Measurements from ENCODE around the gene FRMPD4.

The FRMPD4 gene

DNA sequence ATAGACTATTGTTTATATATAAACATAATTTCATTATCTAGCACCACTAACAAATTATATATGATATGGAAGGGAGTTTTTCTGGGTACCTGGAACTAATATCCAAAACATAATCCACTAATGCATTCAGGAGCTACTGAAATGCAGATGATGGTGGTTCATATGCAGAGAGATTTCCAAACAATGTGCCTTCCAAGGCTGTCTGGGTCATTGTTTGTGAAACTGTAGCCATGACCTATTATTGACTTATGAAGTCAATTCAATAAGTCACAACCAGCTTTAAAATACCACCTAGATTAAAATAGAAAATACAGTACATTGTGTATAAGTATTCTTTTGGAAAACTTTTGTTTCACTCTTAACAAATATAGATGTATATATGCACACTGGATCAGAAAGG, 415.9 kb downstream of the FRMPD4 start:
- DNase-seq: no peak

DNA sequence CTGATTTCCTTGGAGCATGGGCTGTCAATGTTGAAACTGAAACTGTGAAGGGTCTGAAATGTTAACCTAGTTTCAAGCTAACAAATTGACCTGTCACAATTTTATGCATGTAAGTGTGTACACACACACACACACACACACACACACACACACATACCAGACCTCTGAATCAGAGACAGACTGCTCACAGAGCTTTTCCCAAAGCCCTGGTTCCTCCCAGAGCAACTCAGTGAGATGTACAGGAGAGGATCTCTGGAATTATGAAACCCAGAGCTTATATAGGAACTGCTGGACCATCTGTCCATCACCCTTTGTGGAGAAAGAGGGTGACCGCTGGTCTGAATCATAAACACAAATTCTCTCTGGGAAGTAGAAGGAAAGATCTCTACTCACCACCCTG, 424.8 kb downstream of the FRMPD4 start:
- no peak for DNase-seq

DNA sequence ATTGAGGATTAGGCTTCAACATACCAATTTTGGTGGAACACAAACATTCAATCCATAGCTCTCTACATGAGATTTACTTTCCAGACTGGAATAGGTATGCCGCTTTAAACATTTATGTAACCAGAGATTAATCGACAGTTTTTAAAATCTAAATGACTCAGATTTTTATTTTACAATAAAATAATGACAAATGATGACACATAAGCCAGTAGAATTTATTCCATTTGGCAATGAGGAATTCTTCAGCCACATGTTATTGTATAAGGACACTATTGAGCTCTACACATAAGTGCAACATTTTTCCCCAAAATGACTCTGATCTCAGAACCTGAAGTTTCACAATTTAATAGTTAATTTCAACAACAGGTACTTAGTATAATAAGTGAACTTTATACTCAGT, 425.9 kb downstream of the FRMPD4 start:
- no peak for DNase-seq

DNA sequence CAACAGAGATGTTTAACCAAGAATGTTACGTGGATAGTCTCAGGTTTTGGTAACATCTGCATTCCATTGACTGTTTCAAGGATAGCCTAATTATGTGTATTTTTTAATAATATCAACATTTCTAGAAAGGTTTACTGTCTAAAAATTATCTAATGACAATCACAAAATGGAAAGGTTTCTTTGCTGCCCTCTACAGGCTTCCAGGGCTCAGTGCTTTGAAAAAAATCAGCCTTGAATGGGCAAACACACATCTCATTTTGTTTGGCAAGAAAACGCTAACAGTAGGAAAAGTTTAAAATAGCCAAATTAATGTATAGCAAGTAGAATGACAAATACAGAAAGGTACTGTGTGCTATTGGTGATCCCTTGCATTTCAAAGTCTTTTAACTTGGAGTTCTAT, 429.6 kb downstream of the FRMPD4 start:
- no peak for DNase-seq

DNA sequence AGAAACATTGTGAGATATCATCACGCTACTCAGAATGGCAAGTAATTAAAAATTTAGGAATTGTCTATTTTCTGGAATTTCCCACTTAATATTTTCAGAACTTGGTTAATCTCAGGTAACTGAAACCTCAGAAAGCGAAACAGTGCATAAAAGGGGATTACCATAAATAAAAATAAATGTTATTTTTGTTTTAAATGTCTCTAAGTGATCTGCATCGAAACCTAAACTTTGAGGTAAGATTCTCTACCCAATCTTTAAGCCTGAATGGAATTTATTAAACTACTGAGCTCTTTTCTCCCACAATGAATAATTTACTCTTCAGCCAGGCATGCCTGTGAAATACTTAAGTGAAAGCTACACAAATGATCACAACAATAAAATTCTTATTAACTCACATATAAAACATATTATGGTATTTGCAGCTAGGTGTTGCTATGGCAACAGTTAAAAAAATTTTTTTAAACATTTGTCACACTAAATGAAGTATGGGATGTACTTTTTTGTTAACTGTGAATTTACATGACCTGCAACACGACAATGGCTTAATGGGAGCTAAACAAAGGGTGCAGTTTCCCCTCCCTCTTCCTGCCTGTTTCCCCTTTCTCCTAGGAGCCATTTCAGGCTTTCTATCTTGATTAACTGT, 432.7 kb downstream of the FRMPD4 start:
- no peak for DNase-seq

DNA sequence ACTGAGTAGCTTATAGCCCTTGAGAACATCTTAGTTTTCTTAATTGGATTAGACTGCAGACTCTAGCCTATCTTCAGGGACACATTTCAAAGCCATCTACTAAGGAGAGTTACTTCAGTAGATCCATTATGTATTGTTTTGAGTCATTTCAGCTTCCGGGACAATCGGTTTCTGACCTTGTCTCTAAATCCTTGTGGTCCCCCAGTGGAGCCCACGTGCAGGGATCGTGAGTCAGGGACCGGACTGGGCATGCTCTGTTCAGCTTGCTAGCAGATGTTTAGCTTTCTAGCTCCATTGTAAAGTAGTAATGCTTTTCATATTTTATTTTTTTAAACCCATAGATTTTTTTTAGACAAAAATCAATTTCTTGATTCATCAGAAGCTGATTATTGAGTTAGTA, 441.0 kb downstream of the FRMPD4 start:
- DNase-seq: no peak

DNA sequence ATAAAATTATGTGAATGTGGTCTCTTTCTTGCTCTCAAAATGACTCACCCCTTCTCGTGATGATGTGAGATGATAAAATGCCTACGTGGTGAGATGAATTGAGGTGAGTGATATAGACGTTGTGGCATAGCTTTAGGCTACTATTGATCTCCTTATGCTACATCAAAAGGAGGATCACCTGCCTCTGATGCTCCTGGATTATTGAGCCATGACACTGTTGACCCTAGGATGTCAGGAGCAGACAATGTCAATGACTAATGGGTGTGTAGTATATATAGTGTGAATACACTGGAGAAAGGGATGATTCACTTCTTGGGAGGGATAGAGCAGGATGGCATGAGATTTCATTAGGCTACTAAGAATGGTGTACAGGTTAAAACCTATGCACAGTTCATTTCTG, 442.3 kb downstream of the FRMPD4 start:
- DNase-seq: no peak

DNA sequence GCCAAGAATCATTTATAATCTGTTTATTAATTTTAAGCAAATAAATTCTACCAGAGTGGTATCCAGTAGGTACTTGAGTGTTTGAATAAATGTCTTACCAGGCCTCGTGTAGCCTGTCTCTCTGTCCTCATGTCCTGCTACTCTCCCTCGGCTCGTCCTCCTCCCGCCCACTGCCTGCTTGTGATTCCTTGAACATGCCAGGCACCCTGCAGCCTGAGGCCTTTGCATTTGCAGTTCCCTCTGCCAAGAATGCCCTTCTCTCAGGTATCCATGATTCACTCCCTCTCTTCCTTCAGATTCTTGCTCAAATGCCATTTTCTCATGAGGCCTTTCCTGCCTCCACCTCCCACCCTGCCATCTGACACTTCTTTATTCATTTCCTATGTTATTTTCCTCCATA, 443.3 kb downstream of the FRMPD4 start:
- no peak for DNase-seq

DNA sequence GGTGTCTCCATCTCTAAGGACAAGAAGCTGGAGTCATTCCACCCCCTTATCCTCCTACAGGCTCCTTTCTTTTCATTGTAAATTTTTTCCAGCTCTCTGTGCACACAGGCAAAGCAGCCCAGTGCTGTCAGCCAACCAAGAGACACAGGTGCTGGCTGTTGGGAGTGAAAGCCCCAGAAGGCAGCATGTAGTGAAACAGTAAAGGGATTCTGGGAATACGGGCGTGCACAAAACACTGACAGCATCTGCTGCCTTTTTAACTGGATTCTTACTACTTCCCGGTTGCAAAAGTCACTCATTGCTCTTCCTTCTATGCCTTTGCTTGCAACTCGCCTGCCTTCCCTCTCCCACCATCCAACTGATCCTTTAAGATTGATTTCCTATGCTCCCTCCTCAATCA, 444.4 kb downstream of the FRMPD4 start:
- DNase-seq: no peak

DNA sequence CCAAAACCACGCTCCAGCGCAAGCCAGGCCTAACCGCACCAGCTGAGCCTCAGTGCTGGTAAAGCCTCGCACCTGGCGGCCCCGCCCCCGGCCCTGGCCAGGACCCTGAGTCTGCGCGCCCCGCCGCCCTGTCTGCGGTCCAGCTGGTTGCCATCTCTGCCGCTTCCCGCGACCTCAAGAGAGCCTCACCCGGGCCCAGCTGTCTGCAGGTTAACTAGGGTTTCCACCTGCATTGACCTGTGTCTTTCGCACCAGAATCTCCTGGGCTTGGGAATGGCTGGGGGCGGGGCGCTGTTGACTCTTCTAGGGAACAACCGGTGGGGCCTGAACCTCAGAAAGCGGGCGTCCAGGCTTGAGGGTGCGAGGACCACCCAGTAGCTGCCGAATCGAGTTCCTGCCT, 445.3 kb downstream of the FRMPD4 start:
- DNase-seq: no peak

DNA sequence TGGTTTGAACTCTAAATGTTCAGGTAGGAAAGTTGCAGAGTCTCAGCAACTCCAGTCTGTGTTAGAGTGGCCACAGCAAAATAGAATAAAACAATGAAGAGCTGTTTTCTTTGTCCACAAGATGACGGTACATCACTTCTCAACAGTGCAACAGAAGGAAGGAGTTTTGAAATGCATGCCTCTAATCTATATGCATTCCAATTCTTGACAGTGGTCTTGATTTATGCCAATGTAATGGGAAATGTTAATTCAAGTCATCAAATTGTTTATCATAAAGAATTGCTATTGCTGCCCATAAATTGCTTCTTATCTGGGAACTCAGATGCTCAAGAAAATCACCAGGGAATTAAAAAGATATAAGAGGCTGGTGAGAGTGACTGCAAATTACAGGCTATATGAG, 457.4 kb downstream of the FRMPD4 start:
- no peak for DNase-seq

DNA sequence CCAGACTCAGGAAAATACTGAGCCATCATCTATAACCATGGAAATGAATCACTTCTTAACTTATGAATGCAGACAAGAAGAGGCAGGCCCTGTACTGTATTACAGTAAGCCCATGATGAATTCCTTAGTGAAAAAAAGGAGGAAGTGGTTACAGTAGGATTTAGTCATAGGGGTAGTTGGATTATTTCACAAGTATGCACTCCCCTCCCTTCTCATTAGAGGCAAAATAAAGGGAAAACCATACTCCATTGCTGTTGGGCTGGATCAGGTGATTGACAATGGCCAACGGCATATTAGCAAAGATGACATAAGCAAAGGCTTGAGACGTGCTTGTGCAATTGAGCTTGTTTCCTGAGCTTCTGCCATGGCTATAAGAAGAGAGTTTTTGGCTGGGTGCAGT, 471.8 kb downstream of the FRMPD4 start:
- DNase-seq: no peak

DNA sequence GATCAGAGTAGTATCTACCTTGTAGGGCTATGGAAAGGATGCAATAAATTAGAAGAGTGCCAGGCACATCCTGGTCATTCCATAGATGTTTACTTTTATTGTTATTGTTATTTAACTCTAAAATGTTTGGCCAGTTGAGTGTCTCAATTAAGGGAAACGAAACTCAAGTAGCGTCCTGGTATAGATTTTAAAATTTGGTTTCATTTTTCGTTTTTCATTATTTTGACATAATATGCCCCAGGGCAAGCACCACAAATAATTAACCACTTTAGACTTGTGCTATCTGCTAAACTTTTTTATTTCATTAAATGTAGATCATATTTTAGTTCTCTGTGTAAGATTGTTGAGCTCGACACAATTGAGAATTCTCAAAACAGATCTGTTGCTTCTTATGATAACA, 473.2 kb downstream of the FRMPD4 start:
- DNase-seq: no peak

DNA sequence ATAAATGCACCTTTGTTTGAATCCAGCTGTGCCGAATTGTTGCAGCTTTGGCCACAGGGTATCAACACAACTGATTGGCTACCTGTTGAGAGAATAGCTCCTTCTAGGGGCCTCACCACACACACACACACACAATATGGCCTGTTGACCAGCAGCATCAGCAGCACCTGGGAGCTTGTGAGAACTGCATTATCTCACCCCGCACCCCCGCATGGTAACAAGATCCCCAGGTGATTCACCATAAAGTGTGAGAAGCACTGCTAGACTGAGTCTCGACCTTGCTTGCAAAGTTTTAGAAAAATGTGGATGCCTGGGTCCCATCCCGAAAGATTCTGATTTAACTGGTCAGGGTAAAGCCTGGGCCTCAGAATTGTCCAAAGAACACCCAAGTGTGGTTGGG, 476.0 kb downstream of the FRMPD4 start:
- DNase-seq: no peak

DNA sequence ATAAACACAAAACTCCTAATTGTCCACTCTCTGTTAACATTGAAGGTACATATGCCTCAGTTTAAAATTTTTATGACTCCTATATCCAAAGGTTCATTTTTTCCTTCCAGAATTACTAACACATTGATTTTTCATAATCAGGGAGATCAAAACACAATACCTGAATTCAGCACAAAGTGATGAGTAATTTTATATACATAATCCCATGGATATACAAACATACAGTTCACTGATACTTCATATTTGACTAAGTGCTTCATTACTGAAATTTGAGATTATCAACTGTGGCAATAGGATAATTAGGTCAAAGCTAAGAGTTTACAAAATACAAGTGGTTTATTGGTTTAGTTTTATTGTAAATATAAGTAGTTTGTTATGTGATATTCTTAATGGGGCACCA, 476.8 kb downstream of the FRMPD4 start:
- DNase-seq: no peak

DNA sequence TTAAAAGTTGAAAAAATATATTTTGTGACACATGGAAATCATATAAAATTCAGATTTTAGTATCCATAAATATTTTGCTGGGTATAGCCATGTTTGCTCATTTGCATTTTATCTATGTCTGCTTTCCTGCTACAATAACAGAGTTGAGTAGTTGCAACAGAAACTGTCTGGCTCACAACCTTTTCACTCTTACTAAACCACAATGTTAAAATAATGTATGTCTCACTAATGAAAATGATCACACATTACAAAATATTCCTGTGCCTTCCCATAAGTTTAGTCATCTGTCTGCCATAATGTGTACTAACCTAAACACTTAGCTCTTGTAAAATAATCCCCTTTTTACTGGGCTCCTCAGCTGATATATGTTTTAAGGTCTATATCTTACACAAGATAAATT, 479.0 kb downstream of the FRMPD4 start:
- DNase-seq: no peak

DNA sequence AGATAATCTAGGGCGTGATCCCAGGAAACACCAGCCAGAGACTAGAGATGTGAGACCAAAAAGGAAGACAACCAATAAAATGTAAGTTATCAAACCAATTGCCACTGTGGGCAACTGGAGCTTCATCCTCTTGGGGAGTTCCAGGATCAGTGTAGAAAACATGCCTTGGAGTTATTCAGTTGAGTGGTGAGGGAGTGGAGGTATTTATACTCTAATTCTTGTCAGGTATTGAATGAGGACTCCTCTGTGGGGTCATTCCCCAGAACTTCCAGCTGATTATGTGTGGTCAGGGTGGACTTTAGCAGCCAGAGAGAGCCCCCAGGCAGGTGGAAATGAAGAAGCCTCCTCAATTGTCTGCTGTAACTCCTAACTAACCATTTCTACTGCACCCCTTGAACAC, 509.0 kb downstream of the FRMPD4 start:
- no peak for DNase-seq

DNA sequence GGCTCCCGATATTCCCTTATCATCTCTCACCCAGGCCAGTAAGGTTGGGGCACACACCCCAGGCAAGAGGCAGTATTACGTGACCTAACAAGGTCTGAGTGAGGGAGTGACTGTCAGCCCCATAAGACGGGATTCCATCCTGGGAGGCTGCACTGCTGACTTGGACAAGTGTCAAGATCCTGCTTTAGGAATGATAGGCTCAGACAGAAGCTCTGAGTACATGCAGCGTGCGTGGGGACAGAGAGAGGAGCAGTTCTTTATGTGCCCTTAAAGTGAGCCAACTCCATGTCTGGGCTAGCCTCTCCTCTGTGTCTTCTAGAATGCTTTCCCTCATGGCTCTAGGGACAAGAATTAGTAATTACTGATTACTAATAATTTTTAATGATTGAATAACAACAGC, 510.7 kb downstream of the FRMPD4 start:
- no peak for DNase-seq

DNA sequence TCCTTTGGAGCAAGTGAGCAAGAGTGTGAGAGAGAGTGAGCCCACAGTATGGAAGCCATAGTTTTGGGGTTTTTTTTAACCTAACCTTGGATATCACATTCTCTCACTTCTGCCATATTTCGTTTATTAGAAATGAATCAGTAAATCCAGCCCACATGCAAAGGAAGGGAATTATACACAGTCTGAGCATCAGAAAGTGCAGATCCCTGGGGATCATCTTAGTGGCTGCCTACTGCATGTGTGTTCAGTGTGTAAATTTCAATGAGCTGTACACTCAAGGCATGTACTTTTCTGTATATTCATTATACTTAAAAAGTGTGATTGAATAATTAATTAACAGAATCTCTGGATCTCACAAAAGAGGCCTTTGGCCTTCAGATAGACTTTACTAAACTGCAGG, 519.2 kb downstream of the FRMPD4 start:
- no peak for DNase-seq

DNA sequence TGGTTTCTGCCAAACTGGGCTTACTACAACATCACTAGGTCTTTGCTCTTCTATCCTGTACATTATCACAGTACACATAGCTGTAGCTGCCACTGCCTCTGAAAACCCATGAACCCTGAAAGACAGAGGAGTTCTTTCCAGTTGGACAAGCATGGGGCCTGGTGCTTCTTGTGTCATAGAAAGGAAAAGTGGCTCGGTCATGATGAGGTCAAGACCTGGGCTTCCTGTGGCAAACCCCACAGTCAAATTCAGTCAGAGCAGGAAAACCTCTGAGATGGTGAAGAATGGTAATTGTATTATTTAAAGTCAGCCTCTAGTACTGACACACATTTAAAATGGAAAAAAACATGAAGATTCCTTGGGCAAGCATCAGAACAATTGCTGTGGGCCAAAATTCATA, 519.6 kb downstream of the FRMPD4 start:
- DNase-seq: no peak

DNA sequence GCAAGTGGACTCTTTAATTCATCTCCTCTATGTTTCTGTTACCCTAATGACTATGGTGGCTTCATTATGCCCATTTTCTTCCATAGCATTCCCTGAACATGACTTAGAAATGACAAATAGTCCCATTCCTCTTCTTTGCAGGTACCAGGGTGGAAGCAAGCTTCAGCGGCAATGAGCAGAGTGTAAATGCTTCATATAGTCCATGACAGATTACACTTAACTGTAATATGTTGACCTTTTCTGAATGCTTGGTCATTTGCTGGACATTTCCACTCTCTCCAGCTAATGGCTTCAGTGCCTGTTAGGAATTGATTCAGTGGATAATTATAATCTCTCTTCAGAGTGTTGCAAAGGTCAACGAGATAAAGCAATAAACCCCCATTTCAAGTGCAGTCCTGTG, 523.2 kb downstream of the FRMPD4 start:
- no peak for DNase-seq

DNA sequence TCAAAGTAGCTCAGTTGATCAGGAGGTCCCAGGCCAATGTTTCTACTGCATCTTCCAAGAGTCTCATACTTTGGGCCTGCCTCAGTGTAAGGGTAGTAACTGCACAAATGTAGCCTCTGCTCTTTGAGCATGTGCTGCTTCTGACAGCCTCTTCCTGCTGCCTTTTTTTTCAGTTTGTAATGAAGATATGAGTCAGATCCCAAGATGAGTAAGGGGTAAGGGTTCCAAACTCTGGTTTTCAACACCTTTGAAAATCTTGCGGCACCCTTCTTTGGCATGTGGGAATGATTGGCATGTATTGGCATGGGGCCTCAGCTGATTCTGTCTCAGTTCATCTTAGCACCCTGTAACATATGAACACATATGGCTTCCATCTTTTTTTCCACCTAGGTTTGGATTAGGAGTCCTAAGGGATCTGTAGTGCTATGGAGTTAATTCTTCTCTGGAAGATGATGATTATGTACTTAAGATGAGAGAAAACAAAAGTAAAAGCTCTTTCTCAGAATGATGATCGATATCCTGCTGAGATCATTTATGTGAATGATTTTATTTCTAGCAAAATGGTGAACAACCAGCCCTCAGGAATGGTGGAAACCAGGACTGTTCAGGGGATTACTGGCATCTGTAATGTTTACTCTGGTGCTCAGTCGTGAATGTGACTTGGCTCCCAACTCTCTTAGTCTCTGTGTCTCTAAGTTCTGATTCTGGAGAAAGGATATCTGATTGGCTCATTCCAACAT, 534.3 kb downstream of the FRMPD4 start:
- no peak for DNase-seq

DNA sequence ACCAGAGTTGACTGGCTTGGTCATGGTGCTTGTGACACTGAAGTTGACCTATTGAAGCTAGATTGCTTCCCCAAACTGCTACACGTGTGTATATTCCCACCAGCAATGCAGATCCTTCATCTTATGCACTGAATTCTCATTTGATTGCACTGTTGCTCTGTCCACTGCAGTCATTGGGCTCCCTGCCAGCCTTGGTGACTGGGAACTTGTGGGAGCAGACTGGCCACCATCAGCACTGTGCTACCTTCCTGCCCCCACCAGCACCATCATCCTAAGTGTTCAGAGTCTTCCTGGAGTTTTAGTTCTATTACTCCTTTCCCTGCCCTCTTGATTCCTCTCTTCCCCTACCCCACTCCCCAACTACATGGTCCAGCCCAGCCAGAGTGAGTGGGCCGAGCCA, 535.2 kb downstream of the FRMPD4 start:
- DNase-seq: no peak

DNA sequence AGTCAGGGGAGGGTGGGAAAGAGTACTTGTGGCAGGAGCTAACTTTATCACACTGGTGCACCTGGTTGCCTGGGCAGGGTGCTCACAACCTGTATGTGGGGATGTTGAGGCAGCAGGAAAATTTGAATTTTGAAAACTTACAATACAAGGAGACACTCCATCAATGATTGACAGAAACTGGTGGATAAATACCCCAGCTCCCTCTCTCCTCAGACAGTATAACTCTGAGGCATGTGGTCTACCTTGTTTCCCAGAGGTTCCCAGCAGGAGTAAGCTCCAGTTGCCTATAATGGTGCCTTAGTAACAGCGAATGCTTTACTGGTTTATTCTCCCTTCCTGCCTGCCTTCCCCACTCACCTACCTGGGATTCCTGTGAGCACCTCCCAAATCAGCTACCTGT, 541.2 kb downstream of the FRMPD4 start:
- no peak for DNase-seq

DNA sequence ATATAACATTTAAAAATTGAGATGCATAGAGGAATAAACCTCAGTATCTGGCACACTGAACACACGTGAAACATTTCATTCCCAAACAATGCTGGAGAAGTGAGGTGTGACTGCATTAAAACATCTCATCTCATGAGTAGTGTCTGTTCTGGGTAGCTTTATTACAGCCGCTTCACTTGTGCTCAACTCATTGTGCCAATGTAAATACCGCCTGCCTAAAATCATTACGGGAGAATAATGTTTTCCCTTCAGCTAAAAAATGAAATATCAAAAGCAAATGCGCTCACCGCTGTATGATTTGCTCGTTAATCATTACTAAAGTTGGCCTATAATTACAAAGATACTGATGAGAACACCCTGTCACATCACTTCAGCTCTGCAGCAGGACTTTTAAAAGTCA, 542.8 kb downstream of the FRMPD4 start:
- DNase-seq: no peak

All from GDM1 (cell line).